ENCODE data around the gene KRTAP9-6.

KRTAP9-6 gene

DNA sequence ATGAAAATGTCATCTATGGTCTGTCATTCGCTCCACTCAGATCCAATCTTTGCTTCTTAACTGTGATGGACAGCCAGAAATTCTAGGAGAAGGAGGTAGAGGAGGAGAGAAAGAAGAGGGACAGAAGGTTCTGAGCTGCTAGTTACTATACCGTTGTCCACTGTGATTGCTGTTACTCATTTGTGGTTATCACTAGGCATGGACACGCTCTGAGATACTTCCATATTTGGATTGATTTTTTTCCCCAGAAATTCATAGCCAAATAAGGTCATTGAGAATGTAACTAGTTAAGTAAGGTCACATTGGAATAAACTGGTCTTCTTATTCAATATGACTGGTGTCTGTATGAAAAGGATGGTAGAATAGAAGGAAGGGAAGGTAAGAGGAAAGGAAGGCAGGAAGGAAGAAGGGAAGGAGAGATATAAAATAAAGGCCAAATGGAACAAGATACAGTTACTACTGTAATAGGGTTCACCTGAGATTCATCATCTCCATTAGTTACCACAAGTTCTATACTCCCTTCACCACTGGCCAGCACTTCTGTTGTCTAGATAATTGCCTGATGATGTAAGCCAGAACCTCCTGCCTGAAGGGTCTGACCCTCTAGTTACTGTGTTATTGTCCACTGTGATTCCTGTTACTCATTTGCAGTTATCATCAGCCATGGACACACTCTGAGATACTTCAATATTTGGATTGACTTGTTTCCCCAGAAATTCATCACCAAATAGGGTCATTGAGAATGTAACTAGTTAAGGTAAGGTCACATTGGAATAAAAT, 13.2 kb downstream of the KRTAP9-6 start:
- Histone ChIP-seq H3K36me3 (ENCODE audit: insufficient read depth, low read length) (no peaks in the 10 kb centered on the region), H3K27me3 (ENCODE audit: insufficient read depth, low read length, poor library complexity, severe bottlenecking) (no peaks in the 10 kb centered on the region), H3K9me3 (ENCODE audit: insufficient read depth, low read depth, low read length) (no peaks in the 10 kb centered on the region), H3K9me2 (replicated peaks; ENCODE audit: low read depth, low read length) (no peaks in the 10 kb centered on the region), H3K9ac (ENCODE audit: low read depth, low read length, poor library complexity, severe bottlenecking) (no peak overlapping the region), H3K79me2 (ENCODE audit: insufficient read depth, low read length) (no peaks in the 10 kb centered on the region), H3K4me1 (ENCODE audit: insufficient read depth, low read length, poor library complexity, severe bottlenecking) (peaks cover under 1% of the 10 kb centered on the region), H3K4me2 (ENCODE audit: low read depth, low read length, poor library complexity, severe bottlenecking) (no peak overlapping the region), H3F3A (ENCODE audit: low read depth) (no peaks in the 10 kb centered on the region), H2AFZ (ENCODE audit: low read length) (no peak overlapping the region), H3K4me3 (ENCODE audit: low read length, poor library complexity, severe bottlenecking) (no peak overlapping the region), H4K20me1 (ENCODE audit: insufficient read depth, low read length, poor library complexity, severe bottlenecking) (no peaks in the 10 kb centered on the region)
- no peak for TF ChIP-seq EZH2phosphoT487 (IDR thresholded peaks at IDR 0.05; ENCODE audit: borderline replicate concordance)
- TF ChIP-seq, protein P1, sequence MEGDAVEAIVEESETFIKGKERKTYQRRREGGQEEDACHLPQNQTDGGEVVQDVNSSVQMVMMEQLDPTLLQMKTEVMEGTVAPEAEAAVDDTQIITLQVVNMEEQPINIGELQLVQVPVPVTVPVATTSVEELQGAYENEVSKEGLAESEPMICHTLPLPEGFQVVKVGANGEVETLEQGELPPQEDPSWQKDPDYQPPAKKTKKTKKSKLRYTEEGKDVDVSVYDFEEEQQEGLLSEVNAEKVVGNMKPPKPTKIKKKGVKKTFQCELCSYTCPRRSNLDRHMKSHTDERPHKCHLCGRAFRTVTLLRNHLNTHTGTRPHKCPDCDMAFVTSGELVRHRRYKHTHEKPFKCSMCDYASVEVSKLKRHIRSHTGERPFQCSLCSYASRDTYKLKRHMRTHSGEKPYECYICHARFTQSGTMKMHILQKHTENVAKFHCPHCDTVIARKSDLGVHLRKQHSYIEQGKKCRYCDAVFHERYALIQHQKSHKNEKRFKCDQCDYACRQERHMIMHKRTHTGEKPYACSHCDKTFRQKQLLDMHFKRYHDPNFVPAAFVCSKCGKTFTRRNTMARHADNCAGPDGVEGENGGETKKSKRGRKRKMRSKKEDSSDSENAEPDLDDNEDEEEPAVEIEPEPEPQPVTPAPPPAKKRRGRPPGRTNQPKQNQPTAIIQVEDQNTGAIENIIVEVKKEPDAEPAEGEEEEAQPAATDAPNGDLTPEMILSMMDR (conservative IDR thresholded peaks at IDR 0.05; ENCODE audit: low read length), result no peak

DNA sequence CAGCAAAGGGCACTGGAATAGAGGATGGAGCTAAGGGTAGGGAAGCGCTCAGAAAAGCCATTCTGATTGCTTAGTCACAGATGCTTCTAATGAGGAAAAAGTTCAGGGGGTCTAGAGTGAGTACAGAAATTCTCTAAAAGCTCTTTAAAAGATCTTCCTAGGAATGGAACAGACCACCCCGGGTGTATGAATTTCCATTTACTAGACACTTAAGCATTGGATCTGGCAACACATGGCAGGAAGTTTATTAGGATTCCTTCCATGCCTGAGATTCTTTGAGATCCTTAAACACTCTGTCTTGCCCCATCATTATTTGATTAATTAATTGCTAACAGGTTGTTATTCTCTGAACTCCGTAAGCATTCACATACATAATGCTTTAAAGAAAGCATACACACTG, 18.9 kb downstream of the KRTAP9-6 start:
- H3K9me2 ChIP-seq (replicated peaks; ENCODE audit: low read depth, low read length), result no peaks in the 10 kb centered on the region
- peaks cover 20% of the 10 kb centered on the region for H3K4me1 ChIP-seq (ENCODE audit: insufficient read depth, low read length, poor library complexity, severe bottlenecking)

DNA sequence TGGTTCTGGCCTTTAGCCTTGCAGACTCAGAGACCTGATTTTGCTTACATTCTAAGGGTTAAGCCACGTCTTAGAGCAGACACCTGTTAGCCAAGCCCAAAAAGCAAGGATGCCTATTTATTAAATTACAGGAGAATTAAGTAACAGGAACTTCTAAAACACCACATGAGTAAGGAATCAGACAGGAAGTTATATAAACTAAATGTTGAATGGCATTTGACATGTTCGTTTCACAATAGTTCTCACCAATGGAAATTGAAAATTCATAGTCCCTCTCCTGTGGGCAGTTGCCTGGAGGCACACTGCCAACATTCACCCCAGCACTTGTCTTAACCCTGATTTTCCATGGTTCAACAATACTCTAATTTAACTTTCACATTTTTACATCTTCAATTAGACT, 19.4 kb downstream of the KRTAP9-6 start:
- H4K20me1 ChIP-seq (ENCODE audit: insufficient read depth, low read length, poor library complexity, severe bottlenecking), result no peaks in the 10 kb centered on the region
- no peak overlapping the region for H3K4me3 ChIP-seq (ENCODE audit: low read length, poor library complexity, severe bottlenecking)
- H3K9me3 ChIP-seq (ENCODE audit: insufficient read depth, low read depth, low read length), result no peaks in the 10 kb centered on the region
- H2AFZ ChIP-seq (ENCODE audit: low read length), result no peak overlapping the region
- TF ChIP-seq, protein P1 (conservative IDR thresholded peaks at IDR 0.05; ENCODE audit: low read length), result no peak
- no peak overlapping the region for H3K9ac ChIP-seq (ENCODE audit: low read depth, low read length, poor library complexity, severe bottlenecking)
- peak overlapping the region; percentile 49 for H3K4me2 ChIP-seq (ENCODE audit: low read depth, low read length, poor library complexity, severe bottlenecking)
- H3K36me3 ChIP-seq (ENCODE audit: insufficient read depth, low read length), result no peaks in the 10 kb centered on the region
- no peaks in the 10 kb centered on the region for H3F3A ChIP-seq (ENCODE audit: low read depth)
- no peaks in the 10 kb centered on the region for H3K9me2 ChIP-seq (replicated peaks; ENCODE audit: low read depth, low read length)
- no peaks in the 10 kb centered on the region for H3K27me3 ChIP-seq (ENCODE audit: insufficient read depth, low read length, poor library complexity, severe bottlenecking)
- peaks cover 20% of the 10 kb centered on the region for H3K4me1 ChIP-seq (ENCODE audit: insufficient read depth, low read length, poor library complexity, severe bottlenecking)
- H3K79me2 ChIP-seq (ENCODE audit: insufficient read depth, low read length), result no peaks in the 10 kb centered on the region

More for the DNA sequence above, 18.9 kb downstream of the KRTAP9-6 start:
- H3K9ac ChIP-seq (ENCODE audit: low read depth, low read length, poor library complexity, severe bottlenecking), result no peak overlapping the region
- H3F3A ChIP-seq (ENCODE audit: low read depth), result no peaks in the 10 kb centered on the region
- H2AFZ ChIP-seq (ENCODE audit: low read length), result no peak overlapping the region
- TF ChIP-seq, protein P1 (conservative IDR thresholded peaks at IDR 0.05; ENCODE audit: low read length), result no peak
- TF ChIP-seq EZH2phosphoT487 (IDR thresholded peaks at IDR 0.05; ENCODE audit: borderline replicate concordance), result no peak
- H4K20me1 ChIP-seq (ENCODE audit: insufficient read depth, low read length, poor library complexity, severe bottlenecking), result no peaks in the 10 kb centered on the region
- no peaks in the 10 kb centered on the region for H3K79me2 ChIP-seq (ENCODE audit: insufficient read depth, low read length)
- H3K4me3 ChIP-seq (ENCODE audit: low read length, poor library complexity, severe bottlenecking), result no peak overlapping the region
- no peaks in the 10 kb centered on the region for H3K27me3 ChIP-seq (ENCODE audit: insufficient read depth, low read length, poor library complexity, severe bottlenecking)
- no peaks in the 10 kb centered on the region for H3K36me3 ChIP-seq (ENCODE audit: insufficient read depth, low read length)
- H3K4me2 ChIP-seq (ENCODE audit: low read depth, low read length, poor library complexity, severe bottlenecking), result peak overlapping the region; percentile 49
- no peaks in the 10 kb centered on the region for H3K9me3 ChIP-seq (ENCODE audit: insufficient read depth, low read depth, low read length)

Measured in Loucy (cell line).